ENCODE measurements around the gene PPA2. TPM values are rescaled to one million over a fixed set of nuclear protein-coding genes. Genes with fewer than 3 reads are reported as not detected.
"Not testable (repeated sequence)": the region's sequence is repeated elsewhere in the genome, so short reads cannot be mapped to it uniquely, and the experiment has no call there.

Gene PPA2
- total RNA-seq, 1 experiment from 2014 or later = 165 TPM

- Mint-ChIP-seq H3K36me3 (ENCODE audit: insufficient read depth, unreplicated experiment) (peaks cover 32% of the 10 kb centered on the region), H3K27me3 (ENCODE audit: insufficient read depth, unreplicated experiment) (no peaks in the 10 kb centered on the region), H3K27ac (ENCODE audit: low read depth, unreplicated experiment) (peak overlapping the region; percentile 81), H3K4me1 (ENCODE audit: insufficient read depth, unreplicated experiment) (peaks cover 28% of the 10 kb centered on the region), H3K9me3 (ENCODE audit: unreplicated experiment) (no peaks in the 10 kb centered on the region), H3K4me3 (ENCODE audit: unreplicated experiment) (peak overlapping the region; percentile 14)
- no TSS peak for BruUV-seq (replicated peaks)
- no peak for TF ChIP-seq CTCF (IDR thresholded peaks at IDR 0.05; ENCODE audit: unreplicated experiment)
- ChIA-PET CTCF (interaction anchor here (0.5 to 2.8 kb wide), 6 partner anchors 10 to 601 kb away, joined by 3 to 14 read pairs (median 7); partner anchors contain the start of gene PPA2), POLR2A (interaction anchor here (1.5 to 3.1 kb wide), 3 partner anchors 10 to 72 kb away, joined by 3 to 18 read pairs (median 10); partner anchors contain the start of gene PPA2)
- intact Hi-C loops (cut with micrococcal nuclease) = no loop called here
- peak; percentile 27 for DNase-seq (ENCODE audit: unreplicated experiment)
Measured at GRCh38 chr4:105461621-105462382, 12.1 kb downstream of the PPA2 start.

DNA sequence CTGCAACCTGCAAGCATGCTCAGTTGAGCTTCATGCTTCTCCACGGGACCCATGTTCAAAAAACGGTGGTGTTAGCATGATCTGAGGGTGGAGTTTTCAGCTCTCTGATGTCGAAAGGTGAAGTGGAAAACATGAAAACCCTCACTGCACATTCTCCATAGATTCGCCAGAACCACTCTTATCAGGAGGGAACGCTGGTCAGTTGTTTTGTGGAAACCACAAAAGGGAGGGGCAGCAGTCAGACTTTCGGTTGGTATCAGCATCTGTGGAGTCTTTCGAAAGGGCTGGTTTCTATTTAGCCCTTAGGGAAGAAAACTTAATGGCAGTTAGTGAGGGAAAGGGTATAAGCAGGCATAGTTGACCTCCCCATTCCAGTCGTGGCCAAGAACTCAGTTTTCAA lies 12.6 kb downstream of the PPA2 start:
- H3K4me3 Mint-ChIP-seq (ENCODE audit: unreplicated experiment) = peak overlapping the region; percentile 14
- H3K36me3 Mint-ChIP-seq (ENCODE audit: insufficient read depth, unreplicated experiment) = peaks cover 26% of the 10 kb centered on the region
- H3K4me1 Mint-ChIP-seq (ENCODE audit: insufficient read depth, unreplicated experiment) = peaks cover 28% of the 10 kb centered on the region
- no peaks in the 10 kb centered on the region for H3K9me3 Mint-ChIP-seq (ENCODE audit: unreplicated experiment)
- POLR2A ChIA-PET = interaction anchor here (1.5 to 3.1 kb wide), 3 partner anchors 10 to 72 kb away, joined by 3 to 18 read pairs (median 10); partner anchors contain the start of gene PPA2
- H3K27me3 Mint-ChIP-seq (ENCODE audit: insufficient read depth, unreplicated experiment) = no peaks in the 10 kb centered on the region
- TF ChIP-seq CTCF (IDR thresholded peaks at IDR 0.05; ENCODE audit: unreplicated experiment) = no peak
- intact Hi-C loops (cut with micrococcal nuclease) = no loop called here
- CTCF ChIA-PET = interaction anchor here (0.7 to 2.8 kb wide), 6 partner anchors 8 to 600 kb away, joined by 3 to 14 read pairs (median 5); partner anchors contain the start of gene PPA2
- peak overlapping the region; percentile 81 for H3K27ac Mint-ChIP-seq (ENCODE audit: low read depth, unreplicated experiment)
- BruUV-seq (replicated peaks) = no TSS peak
- peak; percentile 62 for DNase-seq (ENCODE audit: unreplicated experiment)

DNA sequence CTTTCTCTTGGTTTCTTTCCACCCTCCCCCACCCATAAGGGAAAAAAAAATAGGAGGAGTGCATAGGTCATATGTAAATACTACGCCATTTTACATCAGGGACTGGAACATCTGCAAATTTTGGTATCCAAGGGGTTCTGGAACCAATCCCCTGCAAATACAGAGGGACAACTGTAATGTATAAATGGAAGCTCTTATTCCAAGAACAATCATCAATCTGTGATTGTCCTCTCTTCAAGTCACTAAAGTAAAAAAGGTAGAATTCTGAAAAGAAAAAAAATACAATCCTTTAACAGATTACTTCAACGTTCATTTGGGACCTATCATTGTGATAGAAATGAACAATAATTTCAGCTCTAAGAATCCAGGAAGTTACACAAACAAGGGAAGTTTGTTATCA lies 13.6 kb downstream of the PPA2 start:
- ChIA-PET CTCF (interaction anchor here (0.8 to 2.8 kb wide), 6 partner anchors 11 to 599 kb away, joined by 3 to 14 read pairs (median 6); partner anchors contain the start of gene PPA2), POLR2A (interaction anchor here (1.8 to 3.1 kb wide), 3 partner anchors 11 to 13 kb away, joined by 7 to 18 read pairs (median 10); partner anchors contain the start of gene PPA2)
- Mint-ChIP-seq H3K36me3 (ENCODE audit: insufficient read depth, unreplicated experiment) (peaks cover 23% of the 10 kb centered on the region), H3K27me3 (ENCODE audit: insufficient read depth, unreplicated experiment) (no peaks in the 10 kb centered on the region), H3K4me3 (ENCODE audit: unreplicated experiment) (no peak overlapping the region), H3K9me3 (ENCODE audit: unreplicated experiment) (no peaks in the 10 kb centered on the region), H3K27ac (ENCODE audit: low read depth, unreplicated experiment) (no peak overlapping the region), H3K4me1 (ENCODE audit: insufficient read depth, unreplicated experiment) (peaks cover 22% of the 10 kb centered on the region)
- no peak for DNase-seq (ENCODE audit: unreplicated experiment)
- no peak for TF ChIP-seq CTCF (IDR thresholded peaks at IDR 0.05; ENCODE audit: unreplicated experiment)
- intact Hi-C loops (cut with micrococcal nuclease) = no loop called here
- no TSS peak for BruUV-seq (replicated peaks)

DNA sequence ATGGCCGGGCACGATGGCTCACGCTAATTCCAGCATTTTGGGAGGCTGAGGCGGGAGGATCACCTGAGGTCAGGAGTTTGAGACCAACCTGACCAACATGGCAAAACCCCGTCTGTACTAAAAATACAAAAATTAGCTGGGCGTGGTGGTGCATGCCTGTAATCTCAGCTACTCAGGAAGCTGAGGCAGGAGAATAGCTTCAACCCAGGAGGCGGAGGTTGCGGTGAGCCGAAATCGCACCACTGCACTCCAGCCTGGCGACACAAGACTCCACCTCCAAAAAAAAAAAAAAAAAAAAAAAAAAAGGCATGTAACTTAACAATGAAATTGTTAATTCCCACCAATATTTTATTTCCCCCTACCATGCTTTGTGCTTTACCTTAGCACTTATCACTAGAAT lies 15.3 kb downstream of the PPA2 start:
- peaks cover 17% of the 10 kb centered on the region for H3K36me3 Mint-ChIP-seq (ENCODE audit: insufficient read depth, unreplicated experiment)
- H3K27me3 Mint-ChIP-seq (ENCODE audit: insufficient read depth, unreplicated experiment); H3K27ac Mint-ChIP-seq (ENCODE audit: low read depth, unreplicated experiment); DNase-seq (ENCODE audit: unreplicated experiment); H3K4me3 Mint-ChIP-seq (ENCODE audit: unreplicated experiment); BruUV-seq (replicated peaks); intact Hi-C loops (cut with micrococcal nuclease); H3K9me3 Mint-ChIP-seq (ENCODE audit: unreplicated experiment): not testable (repeated sequence)
- POLR2A ChIA-PET = interaction anchor here (1.0 to 1.8 kb wide), 2 partner anchors 14 to 15 kb away, joined by 3 to 7 read pairs; partner anchors contain the start of gene PPA2
- CTCF ChIA-PET = interaction anchor here (0.6 kb wide), 1 partner anchor 13 kb away, joined by 3 read pairs; no protein-coding TSS in a partner anchor
- peaks cover 22% of the 10 kb centered on the region for H3K4me1 Mint-ChIP-seq (ENCODE audit: insufficient read depth, unreplicated experiment)

All from MCF 10A (cell line).